ENCODE data around the gene SP5.

Gene SP5

DNA sequence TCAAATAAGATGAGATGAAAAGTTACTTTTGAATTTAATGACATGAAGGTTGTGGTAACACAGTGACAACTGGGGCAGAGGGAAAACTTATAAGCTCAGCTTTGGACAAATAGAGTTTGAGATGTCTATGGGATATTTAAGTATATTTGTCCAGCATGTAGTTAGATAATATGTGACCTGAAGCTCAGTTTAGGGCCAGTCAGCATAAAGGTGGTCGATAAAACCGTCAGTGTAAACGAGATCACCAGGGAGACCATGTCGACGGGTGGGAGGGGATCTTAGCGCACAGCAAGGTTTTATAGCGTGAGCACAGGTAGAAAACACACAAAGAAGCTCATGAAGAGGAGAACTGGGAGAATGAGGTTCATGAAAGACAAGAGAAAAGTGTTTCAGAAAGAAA is 47.6 kb downstream of the SP5 start:
- Histone ChIP-seq H3K9me2 (replicated peaks; ENCODE audit: insufficient read depth, low read length) (no peaks in the 10 kb centered on the region), H3K4me2 (ENCODE audit: low read depth, low read length) (no peak overlapping the region), H3K27me3 (replicated peaks; ENCODE audit: insufficient read depth, low read length) (no peaks in the 10 kb centered on the region), H3K79me2 (ENCODE audit: low read length) (no peaks in the 10 kb centered on the region), H3F3A (ENCODE audit: insufficient read depth, low read length) (no peaks in the 10 kb centered on the region), H3K36me3 (replicated peaks; ENCODE audit: insufficient read depth, low read length) (no peaks in the 10 kb centered on the region), H3K4me1 (ENCODE audit: low read length) (no peaks in the 10 kb centered on the region), H3K4me3 (ENCODE audit: low read length) (no peak overlapping the region), H3K9ac (ENCODE audit: low read length) (no peak overlapping the region), H3K9me3 (replicated peaks; ENCODE audit: insufficient read depth, low read length) (no peaks in the 10 kb centered on the region), H2AFZ (ENCODE audit: low read length) (no peak overlapping the region), H4K20me1 (ENCODE audit: insufficient read depth, low read length) (no peaks in the 10 kb centered on the region), H3K27ac (ENCODE audit: low read length) (no peak overlapping the region)
- DNase-seq: no peak
- TF ChIP-seq, protein P1, sequence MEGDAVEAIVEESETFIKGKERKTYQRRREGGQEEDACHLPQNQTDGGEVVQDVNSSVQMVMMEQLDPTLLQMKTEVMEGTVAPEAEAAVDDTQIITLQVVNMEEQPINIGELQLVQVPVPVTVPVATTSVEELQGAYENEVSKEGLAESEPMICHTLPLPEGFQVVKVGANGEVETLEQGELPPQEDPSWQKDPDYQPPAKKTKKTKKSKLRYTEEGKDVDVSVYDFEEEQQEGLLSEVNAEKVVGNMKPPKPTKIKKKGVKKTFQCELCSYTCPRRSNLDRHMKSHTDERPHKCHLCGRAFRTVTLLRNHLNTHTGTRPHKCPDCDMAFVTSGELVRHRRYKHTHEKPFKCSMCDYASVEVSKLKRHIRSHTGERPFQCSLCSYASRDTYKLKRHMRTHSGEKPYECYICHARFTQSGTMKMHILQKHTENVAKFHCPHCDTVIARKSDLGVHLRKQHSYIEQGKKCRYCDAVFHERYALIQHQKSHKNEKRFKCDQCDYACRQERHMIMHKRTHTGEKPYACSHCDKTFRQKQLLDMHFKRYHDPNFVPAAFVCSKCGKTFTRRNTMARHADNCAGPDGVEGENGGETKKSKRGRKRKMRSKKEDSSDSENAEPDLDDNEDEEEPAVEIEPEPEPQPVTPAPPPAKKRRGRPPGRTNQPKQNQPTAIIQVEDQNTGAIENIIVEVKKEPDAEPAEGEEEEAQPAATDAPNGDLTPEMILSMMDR (IDR thresholded peaks at IDR 0.05; ENCODE audit: low read length): no peak
- TF ChIP-seq EZH2phosphoT487 (IDR thresholded peaks at IDR 0.05; ENCODE audit: low read length) (no peak), EZH2 (optimal IDR thresholded peaks at IDR 0.05; ENCODE audit: low read depth, low read length) (no peak)

DNA sequence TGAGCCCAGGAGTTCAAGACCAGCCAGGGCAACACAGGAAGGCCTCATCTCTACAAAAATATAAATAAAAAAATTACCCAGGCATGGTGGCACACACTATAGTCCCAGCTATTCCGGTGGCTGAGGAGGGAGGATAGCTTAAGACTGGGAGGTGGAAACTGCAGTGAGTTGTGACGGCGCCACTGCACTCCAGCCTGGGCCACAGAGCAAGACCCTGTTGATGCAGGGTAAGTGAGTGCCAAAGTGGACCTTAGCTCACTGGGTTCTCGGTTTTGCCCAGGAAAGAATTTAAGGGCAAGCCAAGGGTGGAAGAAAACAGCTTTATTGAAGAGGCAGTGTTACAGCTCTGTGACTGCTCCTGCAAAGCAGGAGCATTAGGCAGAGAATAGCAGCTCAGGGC is 48.1 kb downstream of the SP5 start:
- H3K4me3 ChIP-seq (ENCODE audit: low read length): no peak overlapping the region
- DNase-seq: no peak
- H4K20me1 ChIP-seq (ENCODE audit: insufficient read depth, low read length): no peaks in the 10 kb centered on the region
- no peaks in the 10 kb centered on the region for H3K79me2 ChIP-seq (ENCODE audit: low read length)
- no peaks in the 10 kb centered on the region for H3K36me3 ChIP-seq (replicated peaks; ENCODE audit: insufficient read depth, low read length)
- H3F3A ChIP-seq (ENCODE audit: insufficient read depth, low read length): no peaks in the 10 kb centered on the region
- H3K27me3 ChIP-seq (replicated peaks; ENCODE audit: insufficient read depth, low read length): no peaks in the 10 kb centered on the region
- H3K4me1 ChIP-seq (ENCODE audit: low read length): no peaks in the 10 kb centered on the region
- H3K9ac ChIP-seq (ENCODE audit: low read length): no peak overlapping the region
- no peak overlapping the region for H2AFZ ChIP-seq (ENCODE audit: low read length)
- H3K9me2 ChIP-seq (replicated peaks; ENCODE audit: insufficient read depth, low read length): no peaks in the 10 kb centered on the region
- H3K9me3 ChIP-seq (replicated peaks; ENCODE audit: insufficient read depth, low read length): no peaks in the 10 kb centered on the region
- no peak overlapping the region for H3K27ac ChIP-seq (ENCODE audit: low read length)
- H3K4me2 ChIP-seq (ENCODE audit: low read depth, low read length): no peak overlapping the region
- TF ChIP-seq EZH2phosphoT487 (IDR thresholded peaks at IDR 0.05; ENCODE audit: low read length) (no peak), EZH2 (optimal IDR thresholded peaks at IDR 0.05; ENCODE audit: low read depth, low read length) (no peak)
- TF ChIP-seq, protein P1 (IDR thresholded peaks at IDR 0.05; ENCODE audit: low read length): no peak

DNA sequence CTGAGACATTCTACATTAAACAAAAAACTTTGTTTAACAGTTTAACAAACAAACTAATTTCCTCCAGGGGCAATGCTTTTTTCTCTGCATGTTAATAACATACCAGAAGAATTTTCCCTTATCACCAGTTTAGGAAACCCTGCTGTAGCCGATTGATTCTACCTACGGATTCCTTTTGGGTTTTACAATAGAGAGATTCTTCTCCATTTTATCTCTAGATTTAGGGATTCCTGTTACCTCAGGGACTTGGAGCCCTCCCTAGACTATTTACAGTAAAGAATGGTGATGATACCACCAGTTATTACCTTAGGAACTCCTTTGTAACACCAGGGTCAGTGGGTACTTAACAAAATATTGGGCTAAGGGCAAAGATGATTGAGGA is 49.7 kb downstream of the SP5 start:
- no peak for DNase-seq
- H3K9me2 ChIP-seq (replicated peaks; ENCODE audit: insufficient read depth, low read length): no peaks in the 10 kb centered on the region
- H3K27me3 ChIP-seq (replicated peaks; ENCODE audit: insufficient read depth, low read length): no peaks in the 10 kb centered on the region
- no peak overlapping the region for H3K4me2 ChIP-seq (ENCODE audit: low read depth, low read length)
- H3K9me3 ChIP-seq (replicated peaks; ENCODE audit: insufficient read depth, low read length): no peaks in the 10 kb centered on the region
- TF ChIP-seq EZH2 (optimal IDR thresholded peaks at IDR 0.05; ENCODE audit: low read depth, low read length) (no peak), EZH2phosphoT487 (IDR thresholded peaks at IDR 0.05; ENCODE audit: low read length) (no peak)
- TF ChIP-seq, protein P1 (IDR thresholded peaks at IDR 0.05; ENCODE audit: low read length): no peak
- H4K20me1 ChIP-seq (ENCODE audit: insufficient read depth, low read length): no peaks in the 10 kb centered on the region
- no peaks in the 10 kb centered on the region for H3K79me2 ChIP-seq (ENCODE audit: low read length)
- H3K4me1 ChIP-seq (ENCODE audit: low read length): no peaks in the 10 kb centered on the region
- H3K27ac ChIP-seq (ENCODE audit: low read length): no peak overlapping the region
- H2AFZ ChIP-seq (ENCODE audit: low read length): no peak overlapping the region
- H3K9ac ChIP-seq (ENCODE audit: low read length): no peak overlapping the region
- no peak overlapping the region for H3K4me3 ChIP-seq (ENCODE audit: low read length)
- no peaks in the 10 kb centered on the region for H3K36me3 ChIP-seq (replicated peaks; ENCODE audit: insufficient read depth, low read length)
- H3F3A ChIP-seq (ENCODE audit: insufficient read depth, low read length): no peaks in the 10 kb centered on the region
